ENCODE data around the gene PSMG2. TPM values are rescaled to one million over a fixed set of nuclear protein-coding genes. Genes with fewer than 3 reads are reported as not detected.

PSMG2 gene
- total and polyA plus RNA-seq, 2 of the 13 experiments (the other 11 are each of a cell fraction or from before 2014, with no cell fraction given): 53.4 to 94.8 TPM

- in situ Hi-C loops (cut with HindIII; ENCODE audit: extremely low pct_ligation_motif_present, low pct_unique_long_range_greater_than_20kb): loop anchor here (5.0 kb wide), 1 partner anchor 38 kb away; no protein-coding TSS in a partner anchor
- POLR2A ChIA-PET: interaction anchor here (0.6 kb wide), 1 partner anchor 118 kb away, joined by 3 read pairs; no protein-coding TSS in a partner anchor
These were observed 62.3 kb downstream of the PSMG2 start for GRCh38 chr18:12765126-12765525.

More at GRCh38 chr18:12765126-12765525, 62.3 kb downstream of the PSMG2 start:
- intact Hi-C loops (cut with micrococcal nuclease; ENCODE audit: unreplicated experiment): no loop called here
- no peak for FAIRE-seq
- peaks cover 57% of the 10 kb centered on the region for H3K4me1 ChIP-seq (ENCODE audit: insufficient read depth, low read length)
- WGBS (ENCODE audit: low lambda C conversion rate): 79% methylated on average over 8 of the region's 8 CpGs
- H3K27me3 ChIP-seq (ENCODE audit: control insufficient read depth in 1 of 2, insufficient read depth in 2 of 2, low read length in 2 of 2): no peaks in the 10 kb centered on the region
- BruUV-seq (replicated peaks): no TSS peak
- no peaks in the 10 kb centered on the region for H3K36me3 ChIP-seq (replicated peaks in 1 of 2; ENCODE audit: control insufficient read depth in 1 of 2, insufficient read depth in 2 of 2, low read length in 2 of 2)
- DNase-seq (ENCODE audit: low spot score): no peak
- H4K20me1 ChIP-seq (ENCODE audit: insufficient read depth, low read length): no peaks in the 10 kb centered on the region
- H3K9me3 ChIP-seq (ENCODE audit: low read length): no peaks in the 10 kb centered on the region
- no peak overlapping the region for H2AFZ ChIP-seq (ENCODE audit: low read length)
- H3K79me2 ChIP-seq (ENCODE audit: insufficient read depth, low read length): no peaks in the 10 kb centered on the region
- TF ChIP-seq RELA (CRISPR knock-in tag; IDR thresholded peaks at IDR 0.05) (no peak), ZHX1 (CRISPR knock-in tag; IDR thresholded peaks at IDR 0.05; ENCODE audit: low read depth) (no peak), TIGD3 (CRISPR knock-in tag; IDR thresholded peaks at IDR 0.05; ENCODE audit: borderline replicate concordance) (no peak), JUNB (CRISPR knock-in tag; IDR thresholded peaks at IDR 0.05; ENCODE audit: borderline replicate concordance) (no peak), NFRKB (IDR thresholded peaks at IDR 0.05) (no peak), STAT5B (CRISPR knock-in tag; IDR thresholded peaks at IDR 0.05) (no peak)
- ATAC-seq: no peak
- CTCF ChIA-PET (ENCODE audit: low intra/inter-chr PET ratio, low total read pairs): no interaction called here
- H3K27ac ChIP-seq (ENCODE audit: extremely low read length, insufficient read depth, low read length): no peak overlapping the region
- no peak overlapping the region for H3K4me2 ChIP-seq (ENCODE audit: low read depth, low read length)
- H3K9ac ChIP-seq (ENCODE audit: insufficient read depth, low read depth, low read length): no peak overlapping the region
- H3K4me3 ChIP-seq (replicated peaks in 1 of 3; ENCODE audit: insufficient read depth in 1 of 3, low read depth in 2 of 3, low read length in 3 of 3): no peak overlapping the region

All from HepG2 (cell line).